Endothelial cell of hepatic sinusoid (primary cell): ENCODE results near the gene MOSPD3.
"Not testable (repeated sequence)": the region's sequence is repeated elsewhere in the genome, so short reads cannot be mapped to it uniquely, and the experiment has no call there.

Source experiments
- in situ Hi-C: cut with HindIII; loops from 2 replicates; pipeline ENCODE4 v1.10.0; 2017; ENCODE audit warnings: low sequenced_read_pairs

Gene MOSPD3

DNA sequence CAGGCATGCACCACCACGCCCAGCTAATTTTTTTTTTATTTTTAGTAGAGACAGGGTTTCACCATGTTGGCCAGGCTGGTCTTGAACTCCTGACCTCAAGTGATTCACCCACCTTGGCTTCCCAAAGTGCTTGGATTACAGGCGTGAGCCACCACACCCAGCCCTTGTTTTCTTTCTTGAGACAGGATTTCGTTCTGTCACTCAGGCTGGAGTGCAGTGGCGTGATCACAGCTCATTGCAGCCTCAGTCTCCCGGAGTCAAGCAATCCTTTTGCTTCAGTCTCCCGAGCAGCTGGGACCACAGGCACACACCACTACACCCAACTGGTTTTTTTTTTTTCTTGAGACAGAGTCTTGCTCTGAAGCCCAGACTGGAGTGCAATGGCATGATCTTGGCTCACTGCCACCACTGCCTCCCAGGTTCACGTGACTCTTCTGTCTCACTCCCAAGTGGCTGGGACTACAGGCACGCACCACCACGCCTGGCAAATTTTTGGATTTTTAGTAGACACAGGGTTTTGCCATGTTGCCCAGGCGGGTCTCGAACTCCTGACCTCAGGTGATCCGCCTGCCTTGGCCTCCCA is 49.9 kb downstream of the MOSPD3 start:
- in situ Hi-C loops: not testable (repeated sequence)
